Smooth muscle cell (in vitro differentiated cells): ENCODE results near the gene NAP1L5. TPM values are rescaled to one million over a fixed set of nuclear protein-coding genes. Genes with fewer than 3 reads are reported as not detected.

Experiments used
- DNase-seq: peaks from one replicate; lab custom pipeline; 2025; ENCODE audit not compliant: unreplicated experiment; lab: John Stamatoyannopoulos, UW
- H2AFZ ChIP-seq: fragments of 200-600 bp; sonication (generic); 2 replicates; pipeline ENCODE4 v1.6.0; 2016; ENCODE audit warnings: antibody characterized with exemption, low read depth, mild to moderate bottlenecking
- H3F3A ChIP-seq: fragments of 200-600 bp; sonication (generic); 2 replicates; pipeline ENCODE4 v1.6.0; 2017; ENCODE audit warnings: antibody characterized with exemption, low read depth
- H3K27ac ChIP-seq: fragments of 200-600 bp; sonication (generic); 2 replicates; pipeline ENCODE4 v1.5.1; 2016; ENCODE audit warnings: low read depth, mild to moderate bottlenecking
- H3K27me3 ChIP-seq: fragments of 200-600 bp; sonication (generic); 2 replicates; pipeline ENCODE4 v1.6.1; 2016; ENCODE audit warnings: low read depth, mild to moderate bottlenecking
- H3K36me3 ChIP-seq: fragments of 200-600 bp; sonication (generic); 2 replicates; pipeline ENCODE4 v1.5.1; 2016; ENCODE audit warnings: low read depth
- H3K4me1 ChIP-seq: fragments of 200-600 bp; sonication (generic); 2 replicates; pipeline ENCODE4 v1.5.1; 2016; ENCODE audit warnings: low read depth
- H3K4me2 ChIP-seq: fragments of 200-600 bp; sonication (generic); 2 replicates; pipeline ENCODE4 v1.6.0; 2016; ENCODE audit warnings: mild to moderate bottlenecking
- H3K4me3 ChIP-seq: fragments of 200-600 bp; sonication (generic); 2 replicates; pipeline ENCODE4 v1.5.1; 2016; ENCODE audit warnings: mild to moderate bottlenecking
- H3K79me2 ChIP-seq: fragments of 200-600 bp; sonication (generic); 2 replicates; pipeline ENCODE4 v1.6.0; 2016; ENCODE audit warnings: low read depth, mild to moderate bottlenecking
- H3K9ac ChIP-seq: fragments of 200-600 bp; sonication (generic); 2 replicates; pipeline ENCODE4 v1.6.0; 2016; ENCODE audit warnings: low read depth
- H3K9me3 ChIP-seq: fragments of 200-600 bp; sonication (generic); replicated peaks from 2 replicates; pipeline ENCODE4 v1.5.1; 2016; ENCODE audit warnings: low read depth
- H4K20me1 ChIP-seq: fragments of 200-600 bp; sonication (generic); 2 replicates; pipeline ENCODE4 v1.6.0; 2016; ENCODE audit warnings: low read depth
- CTCF ChIP-seq: fragments of 200-600 bp; sonication (generic); IDR thresholded peaks from 2 replicates; pipeline ENCODE4 v1.5.1; 2017; ENCODE audit warnings: borderline replicate concordance, mild to moderate bottlenecking, antibody characterized with exemption; ENCODE audit not compliant: insufficient read depth, poor library complexity, severe bottlenecking
- WGBS: methylation state at CpG from one replicate; pipeline ENCODE4 v1.1.7; 2016; ENCODE audit warnings: low lambda C conversion rate; 5-methylcytosine and 5-hydroxymethylcytosine counted together
- polyA plus RNA-seq: library from polyadenylated mRNA; unstranded; fragments of >200 nt; fragmentation: Nextera tagmentation; extraction: Ambion mirVana; gene quantifications from 2 replicates; pipeline ENCODE4 v1.2.1, GENCODE V29; 2016
- total RNA-seq: library from RNA; depleted of rRNA; stranded (reverse); fragments of >200 nt; gene quantifications from 2 replicates; pipeline ENCODE4 v1.2.3, GENCODE V29; 2014

Gene NAP1L5
- total and polyA plus RNA-seq, 2 experiments from 2014 or later: 3.5 to 3.8 TPM

DNA sequence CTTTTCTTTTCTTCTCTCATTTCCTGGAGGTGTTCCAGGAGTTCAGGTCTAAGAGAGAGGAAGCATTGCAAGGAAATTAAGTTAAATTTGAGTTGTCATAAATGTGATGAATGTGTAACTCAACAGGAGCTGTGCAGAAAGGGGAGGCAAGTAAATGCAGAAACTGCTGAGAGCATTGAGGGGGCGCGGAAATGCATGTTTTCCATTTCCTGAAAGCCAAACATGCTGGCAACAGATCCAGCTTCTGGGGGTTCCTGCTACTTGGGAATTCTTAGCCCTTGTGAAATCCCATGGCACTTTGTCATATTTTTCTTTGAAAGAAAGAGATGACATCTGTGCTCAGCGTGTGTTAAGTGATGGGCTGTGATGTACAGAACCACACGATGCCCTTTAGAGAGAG is 33.8 kb upstream of the NAP1L5 start:
- no peak overlapping the region for H2AFZ ChIP-seq
- H3K9me3 ChIP-seq: no peaks in the 10 kb centered on the region
- no peak overlapping the region for H3K4me2 ChIP-seq
- H4K20me1 ChIP-seq: no peaks in the 10 kb centered on the region
- no peaks in the 10 kb centered on the region for H3K79me2 ChIP-seq
- peaks cover 35% of the 10 kb centered on the region for H3K36me3 ChIP-seq
- TF ChIP-seq CTCF: no peak
- WGBS: 100% methylated on average over 4 of the region's 4 CpGs
- no peaks in the 10 kb centered on the region for H3K4me1 ChIP-seq
- H3K27ac ChIP-seq: no peak overlapping the region
- H3K4me3 ChIP-seq: no peak overlapping the region
- H3K9ac ChIP-seq: no peak overlapping the region
- H3K27me3 ChIP-seq: no peaks in the 10 kb centered on the region
- DNase-seq: no peak
- no peaks in the 10 kb centered on the region for H3F3A ChIP-seq

- no peak for TF ChIP-seq CTCF
- no peak overlapping the region for H3K9ac ChIP-seq
- no peak overlapping the region for H2AFZ ChIP-seq
- 100% methylated on average over 5 of the region's 5 CpGs for WGBS
- peaks cover 36% of the 10 kb centered on the region for H3K36me3 ChIP-seq
- H3K9me3 ChIP-seq: no peaks in the 10 kb centered on the region
- no peaks in the 10 kb centered on the region for H4K20me1 ChIP-seq
- no peak overlapping the region for H3K27ac ChIP-seq
- DNase-seq: no peak
- no peak overlapping the region for H3K4me3 ChIP-seq
- H3K27me3 ChIP-seq: no peaks in the 10 kb centered on the region
- no peaks in the 10 kb centered on the region for H3K79me2 ChIP-seq
- no peaks in the 10 kb centered on the region for H3K4me1 ChIP-seq
- no peaks in the 10 kb centered on the region for H3F3A ChIP-seq
- no peak overlapping the region for H3K4me2 ChIP-seq
Measured at GRCh38 chr4:88730811-88731210, 33.2 kb upstream of the NAP1L5 start.

DNA sequence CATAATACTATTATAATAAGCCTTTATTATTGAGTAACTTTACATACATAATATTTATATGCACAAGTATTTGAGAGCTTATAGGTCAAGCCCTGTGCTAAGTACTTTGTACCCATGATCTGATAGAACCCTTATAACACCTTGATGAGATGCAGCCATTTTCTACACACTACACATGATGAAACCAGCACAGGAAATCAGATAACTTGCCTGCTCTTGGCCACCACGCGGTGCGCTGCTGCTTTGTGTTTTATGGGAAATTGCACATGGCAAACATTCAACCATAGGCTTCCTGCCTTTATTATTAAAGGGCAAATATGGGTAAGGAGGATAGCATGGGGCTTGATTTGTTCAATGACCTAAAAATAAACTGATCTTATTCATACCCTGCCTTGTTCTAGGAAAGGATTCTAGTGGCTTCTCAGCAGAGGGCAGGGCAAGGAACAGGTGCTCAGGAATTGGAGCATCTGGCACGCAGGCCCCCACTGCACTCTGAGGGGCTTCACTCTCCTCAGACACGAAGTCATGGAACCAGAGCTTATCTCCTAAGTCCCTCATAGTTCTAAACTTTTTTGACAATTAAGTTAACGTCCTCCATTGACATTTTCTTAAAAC is 31.6 kb upstream of the NAP1L5 start:
- no peak overlapping the region for H3K27ac ChIP-seq
- no peaks in the 10 kb centered on the region for H4K20me1 ChIP-seq
- no peak overlapping the region for H2AFZ ChIP-seq
- TF ChIP-seq CTCF: no peak
- 97% methylated on average over 6 of the region's 6 CpGs for WGBS
- H3F3A ChIP-seq: no peaks in the 10 kb centered on the region
- no peaks in the 10 kb centered on the region for H3K79me2 ChIP-seq
- peaks cover 36% of the 10 kb centered on the region for H3K36me3 ChIP-seq
- no peak overlapping the region for H3K9ac ChIP-seq
- H3K9me3 ChIP-seq: no peaks in the 10 kb centered on the region
- H3K4me3 ChIP-seq: no peak overlapping the region
- H3K27me3 ChIP-seq: no peaks in the 10 kb centered on the region
- H3K4me1 ChIP-seq: no peaks in the 10 kb centered on the region
- no peak for DNase-seq
- no peak overlapping the region for H3K4me2 ChIP-seq

GRCh38 chr4:88728146-88728545 is 30.5 kb upstream of the NAP1L5 start:
- Histone ChIP-seq H3K9ac (no peak overlapping the region), H2AFZ (no peak overlapping the region), H3K4me1 (no peaks in the 10 kb centered on the region), H3K27me3 (no peaks in the 10 kb centered on the region), H4K20me1 (no peaks in the 10 kb centered on the region), H3K79me2 (no peaks in the 10 kb centered on the region), H3K27ac (no peak overlapping the region), H3F3A (no peaks in the 10 kb centered on the region), H3K4me3 (no peak overlapping the region), H3K9me3 (no peaks in the 10 kb centered on the region), H3K36me3 (peaks cover 36% of the 10 kb centered on the region), H3K4me2 (no peak overlapping the region)
- no peak for DNase-seq
- TF ChIP-seq CTCF: no peak
- over 99% methylated on average over 6 of the region's 6 CpGs for WGBS
